Measurements from ENCODE around the gene LRRC46.

DNA sequence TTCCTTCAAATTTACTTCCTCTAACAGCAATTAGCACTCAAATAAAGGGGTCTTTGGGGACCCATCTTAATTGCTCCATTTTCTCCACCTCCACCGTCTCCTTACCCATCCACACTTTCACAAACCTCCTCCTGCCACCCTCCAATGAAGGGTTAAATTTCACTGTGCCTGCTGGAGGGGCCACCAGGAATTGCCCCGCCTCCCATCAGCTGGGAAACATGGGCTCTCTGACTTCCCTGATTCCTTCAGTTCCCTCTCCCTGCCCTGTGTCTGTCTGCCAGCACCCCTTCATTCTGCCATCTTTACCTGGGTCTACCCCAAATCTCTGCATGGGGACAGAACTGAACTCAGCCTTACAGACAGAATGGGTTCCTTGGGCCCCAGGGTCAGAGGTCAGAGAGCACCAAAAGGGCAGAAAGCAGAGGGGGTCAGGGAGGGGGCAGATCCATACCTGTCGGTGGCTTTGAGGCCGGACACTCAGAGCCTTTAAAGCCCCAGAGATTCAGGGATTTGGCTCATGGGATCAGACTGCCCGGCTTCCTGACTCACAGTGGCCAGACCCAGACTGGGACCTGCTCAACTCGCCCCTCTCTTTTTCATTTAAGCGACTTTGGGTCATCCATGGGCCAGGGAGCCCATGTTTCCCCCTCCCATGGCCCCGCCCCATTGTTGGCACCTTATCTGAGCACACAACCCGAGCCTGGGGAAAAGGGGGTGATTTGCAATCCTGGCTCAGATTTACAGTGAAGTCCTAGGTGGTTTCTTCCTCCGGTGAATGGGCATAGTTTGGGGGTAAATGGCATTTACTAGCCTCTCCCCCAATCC, 46.9 kb downstream of the LRRC46 start:
- TF ChIP-seq, protein P1, sequence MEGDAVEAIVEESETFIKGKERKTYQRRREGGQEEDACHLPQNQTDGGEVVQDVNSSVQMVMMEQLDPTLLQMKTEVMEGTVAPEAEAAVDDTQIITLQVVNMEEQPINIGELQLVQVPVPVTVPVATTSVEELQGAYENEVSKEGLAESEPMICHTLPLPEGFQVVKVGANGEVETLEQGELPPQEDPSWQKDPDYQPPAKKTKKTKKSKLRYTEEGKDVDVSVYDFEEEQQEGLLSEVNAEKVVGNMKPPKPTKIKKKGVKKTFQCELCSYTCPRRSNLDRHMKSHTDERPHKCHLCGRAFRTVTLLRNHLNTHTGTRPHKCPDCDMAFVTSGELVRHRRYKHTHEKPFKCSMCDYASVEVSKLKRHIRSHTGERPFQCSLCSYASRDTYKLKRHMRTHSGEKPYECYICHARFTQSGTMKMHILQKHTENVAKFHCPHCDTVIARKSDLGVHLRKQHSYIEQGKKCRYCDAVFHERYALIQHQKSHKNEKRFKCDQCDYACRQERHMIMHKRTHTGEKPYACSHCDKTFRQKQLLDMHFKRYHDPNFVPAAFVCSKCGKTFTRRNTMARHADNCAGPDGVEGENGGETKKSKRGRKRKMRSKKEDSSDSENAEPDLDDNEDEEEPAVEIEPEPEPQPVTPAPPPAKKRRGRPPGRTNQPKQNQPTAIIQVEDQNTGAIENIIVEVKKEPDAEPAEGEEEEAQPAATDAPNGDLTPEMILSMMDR (conservative IDR thresholded peaks at IDR 0.05; ENCODE audit: low read depth in 2 of 2) = no peak
- no peak for TF ChIP-seq EZH2 (IDR thresholded peaks at IDR 0.05; ENCODE audit: low read depth, unreplicated experiment)
- TF ChIP-seq EZH2phosphoT487 (IDR thresholded peaks at IDR 0.05; ENCODE audit: unreplicated experiment) = no peak
- TF ChIP-seq, protein P2, sequence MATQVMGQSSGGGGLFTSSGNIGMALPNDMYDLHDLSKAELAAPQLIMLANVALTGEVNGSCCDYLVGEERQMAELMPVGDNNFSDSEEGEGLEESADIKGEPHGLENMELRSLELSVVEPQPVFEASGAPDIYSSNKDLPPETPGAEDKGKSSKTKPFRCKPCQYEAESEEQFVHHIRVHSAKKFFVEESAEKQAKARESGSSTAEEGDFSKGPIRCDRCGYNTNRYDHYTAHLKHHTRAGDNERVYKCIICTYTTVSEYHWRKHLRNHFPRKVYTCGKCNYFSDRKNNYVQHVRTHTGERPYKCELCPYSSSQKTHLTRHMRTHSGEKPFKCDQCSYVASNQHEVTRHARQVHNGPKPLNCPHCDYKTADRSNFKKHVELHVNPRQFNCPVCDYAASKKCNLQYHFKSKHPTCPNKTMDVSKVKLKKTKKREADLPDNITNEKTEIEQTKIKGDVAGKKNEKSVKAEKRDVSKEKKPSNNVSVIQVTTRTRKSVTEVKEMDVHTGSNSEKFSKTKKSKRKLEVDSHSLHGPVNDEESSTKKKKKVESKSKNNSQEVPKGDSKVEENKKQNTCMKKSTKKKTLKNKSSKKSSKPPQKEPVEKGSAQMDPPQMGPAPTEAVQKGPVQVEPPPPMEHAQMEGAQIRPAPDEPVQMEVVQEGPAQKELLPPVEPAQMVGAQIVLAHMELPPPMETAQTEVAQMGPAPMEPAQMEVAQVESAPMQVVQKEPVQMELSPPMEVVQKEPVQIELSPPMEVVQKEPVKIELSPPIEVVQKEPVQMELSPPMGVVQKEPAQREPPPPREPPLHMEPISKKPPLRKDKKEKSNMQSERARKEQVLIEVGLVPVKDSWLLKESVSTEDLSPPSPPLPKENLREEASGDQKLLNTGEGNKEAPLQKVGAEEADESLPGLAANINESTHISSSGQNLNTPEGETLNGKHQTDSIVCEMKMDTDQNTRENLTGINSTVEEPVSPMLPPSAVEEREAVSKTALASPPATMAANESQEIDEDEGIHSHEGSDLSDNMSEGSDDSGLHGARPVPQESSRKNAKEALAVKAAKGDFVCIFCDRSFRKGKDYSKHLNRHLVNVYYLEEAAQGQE (IDR thresholded peaks at IDR 0.05; ENCODE audit: unreplicated experiment) = no peak
- no peak for TF ChIP-seq CREB1 (CRISPR knock-in tag; IDR thresholded peaks at IDR 0.05; ENCODE audit: low read depth)
- TF ChIP-seq JUNB (IDR thresholded peaks at IDR 0.05; ENCODE audit: unreplicated experiment) = no peak
- no peak for TF ChIP-seq POLR2AphosphoS5 (IDR thresholded peaks at IDR 0.05; ENCODE audit: low read depth)
- TF ChIP-seq NANOG (IDR thresholded peaks at IDR 0.05; ENCODE audit: borderline replicate concordance) = no peak

Measured in GM23338 (cell line).